Hypothalamus (tissue), 51 donors: ENCODE results near the gene PTX4.

Source experiments
- DNase-seq, 51 donors: peaks; one replicate each; lab custom pipeline; 2025; lab: John Stamatoyannopoulos, UW

Gene PTX4

GRCh38 chr16:1524366-1524765 is 35.6 kb upstream of the PTX4 start:
- DNase-seq: no peak

DNA sequence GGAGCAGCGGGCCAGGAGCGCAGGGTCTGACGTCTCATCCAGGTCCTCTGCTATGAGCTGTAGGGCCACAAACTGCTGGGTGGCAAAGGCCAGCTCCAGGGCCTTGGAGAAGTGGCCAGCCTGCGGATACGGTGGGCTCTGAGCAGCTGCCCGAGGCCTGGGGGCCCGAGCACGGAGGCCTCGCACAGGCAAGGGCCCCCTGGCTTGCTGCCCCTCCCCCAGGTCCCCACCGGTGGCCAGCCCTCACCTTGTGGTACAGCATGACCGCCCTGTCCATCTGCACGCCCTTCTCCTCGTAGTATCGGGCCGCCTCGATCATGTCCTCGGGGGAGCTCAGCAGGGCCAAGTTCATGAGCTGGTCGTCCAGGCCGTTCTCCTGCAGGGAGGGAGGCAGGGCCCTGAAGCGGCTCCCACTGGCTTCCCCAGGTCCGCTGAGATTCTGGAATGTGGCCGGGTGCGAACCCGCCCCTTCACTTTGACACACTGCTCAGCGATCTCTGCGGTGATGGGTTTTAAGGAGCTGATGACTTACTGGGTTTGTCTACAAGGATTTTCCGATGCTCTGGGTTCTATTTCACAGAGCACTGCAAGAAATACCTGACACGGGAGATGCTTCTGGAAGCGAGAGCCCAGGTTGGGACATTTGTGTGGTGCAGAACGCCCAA is 35.0 kb upstream of the PTX4 start:
- no peak for DNase-seq

GRCh38 chr16:1520461-1520860 is 31.7 kb upstream of the PTX4 start:
- DNase-seq: no peak

GRCh38 chr16:1519831-1520230 is 31.1 kb upstream of the PTX4 start:
- DNase-seq: no peak

GRCh38 chr16:1518626-1519135 is 29.9 kb upstream of the PTX4 start:
- no peak for DNase-seq

- no peak for DNase-seq
These were observed 25.8 kb upstream of the PTX4 start for GRCh38 chr16:1514507-1514906.

- no peak for DNase-seq
These were observed 24.0 kb upstream of the PTX4 start for GRCh38 chr16:1512774-1513173.

DNA sequence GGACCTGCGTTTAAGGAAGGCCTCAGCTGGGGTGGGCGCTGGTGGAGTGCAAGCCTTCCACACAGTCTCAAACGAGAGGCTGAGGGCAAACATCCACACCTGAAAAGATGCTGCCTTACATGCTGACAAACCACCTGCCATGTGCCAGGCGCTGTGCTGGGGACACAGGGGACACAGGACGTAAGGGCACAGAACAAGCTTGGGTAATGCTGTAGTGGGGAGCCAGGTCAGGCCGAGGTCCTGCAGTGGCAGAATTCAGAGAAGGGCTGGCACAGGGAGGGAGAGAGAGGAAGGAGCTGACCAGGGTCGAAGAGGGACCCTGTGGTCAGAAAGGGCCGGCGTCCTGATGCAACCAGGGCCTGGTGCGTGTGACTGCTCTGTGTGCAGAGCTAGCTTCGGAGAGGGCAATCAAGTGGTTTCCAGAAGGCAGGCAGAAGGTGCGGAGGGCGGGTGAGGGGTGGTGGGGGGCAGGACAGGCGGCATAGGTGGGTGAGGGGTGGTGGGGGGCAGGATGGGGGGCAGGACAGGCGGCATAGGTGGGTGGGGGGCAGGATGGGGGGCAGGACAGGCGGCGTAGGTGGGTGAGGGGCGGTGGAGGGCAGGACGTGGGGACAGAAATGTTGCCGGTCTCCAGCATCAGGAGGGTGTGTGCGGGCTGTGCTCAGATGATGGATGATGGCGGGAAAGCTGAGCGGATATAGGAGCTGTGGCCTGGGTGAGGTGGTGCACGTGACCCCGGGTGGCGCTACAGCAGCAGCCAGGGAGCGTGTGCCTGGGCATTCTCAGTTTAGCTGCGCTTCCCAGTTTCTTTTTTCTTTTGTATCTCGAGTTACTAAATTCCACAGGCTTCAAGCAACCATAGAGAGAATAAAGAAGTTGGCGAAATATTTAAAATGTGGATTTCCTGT is 23.2 kb upstream of the PTX4 start:
- DNase-seq: no peak

GRCh38 chr16:1510941-1511351 is 22.2 kb upstream of the PTX4 start:
- DNase-seq: no peak

- no peak for DNase-seq
These were observed 21.5 kb upstream of the PTX4 start for GRCh38 chr16:1510272-1510671.

GRCh38 chr16:1509307-1510221 is 20.8 kb upstream of the PTX4 start:
- no peak for DNase-seq

- DNase-seq: no peak
These were observed 19.9 kb upstream of the PTX4 start for GRCh38 chr16:1508494-1509187.

GRCh38 chr16:1506494-1507213 is 17.9 kb upstream of the PTX4 start:
- no peak for DNase-seq

GRCh38 chr16:1505912-1506311 is 17.2 kb upstream of the PTX4 start:
- DNase-seq: no peak

GRCh38 chr16:1505073-1505844 is 16.5 kb upstream of the PTX4 start:
- DNase-seq: no peak

- DNase-seq: no peak
These were observed 14.6 kb upstream of the PTX4 start for GRCh38 chr16:1503110-1503955.

DNA sequence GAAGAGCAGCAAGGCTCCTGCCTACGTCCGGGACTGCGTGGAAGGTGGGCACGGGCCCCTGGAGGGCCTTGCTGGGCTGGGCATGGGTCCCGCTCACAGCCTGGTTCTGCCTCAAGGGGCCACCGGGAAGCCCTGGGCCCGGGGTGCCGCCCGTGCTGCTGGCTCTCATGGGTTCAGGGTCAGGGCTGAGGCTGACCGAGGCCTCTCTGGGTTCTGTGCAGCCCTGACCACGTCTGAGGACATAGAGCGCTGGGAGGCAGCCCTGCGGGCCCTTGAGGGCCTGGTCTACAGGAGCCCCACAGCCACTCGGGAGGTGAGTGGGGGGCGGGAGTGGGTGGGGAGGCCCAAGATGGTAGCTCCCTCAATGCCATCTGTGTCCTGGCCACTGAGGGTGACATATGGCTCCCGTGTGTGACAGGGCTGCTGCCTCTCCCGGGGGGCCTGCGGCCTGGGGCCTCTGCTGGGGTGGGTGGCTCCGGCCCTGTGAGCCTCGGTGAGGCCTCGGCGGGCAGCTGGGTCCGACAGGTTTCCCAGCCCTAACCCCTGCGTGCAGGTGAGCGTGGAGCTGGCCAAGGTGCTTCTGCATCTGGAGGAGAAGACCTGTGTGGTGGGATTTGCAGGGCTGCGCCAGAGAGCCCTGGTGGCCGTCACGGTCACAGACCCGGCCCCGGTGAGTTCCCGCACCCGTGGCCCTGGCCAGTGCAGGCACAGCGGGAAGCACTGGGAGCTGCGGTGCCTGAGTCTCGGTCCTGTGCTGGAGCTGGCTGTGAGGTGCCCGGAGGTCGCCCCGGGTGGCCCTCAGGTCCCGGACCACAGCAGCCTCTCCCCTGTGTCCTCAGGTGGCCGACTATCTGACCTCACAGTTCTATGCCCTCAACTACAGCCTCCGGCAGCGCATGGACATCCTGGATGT is 13.6 kb upstream of the PTX4 start:
- DNase-seq: no peak
